Globus pallidus (tissue), 1 donor: Measurements from ENCODE around the gene ZNF423.
"Not testable (repeated sequence)": the region's sequence is repeated elsewhere in the genome, so short reads cannot be mapped to it uniquely, and the experiment has no call there.

Experiments used
- DNase-seq: peaks from one replicate; pipeline ENCODE4 v3.0.0-alpha.2; 2015; ENCODE audit warnings: low spot score

ZNF423 gene

DNA sequence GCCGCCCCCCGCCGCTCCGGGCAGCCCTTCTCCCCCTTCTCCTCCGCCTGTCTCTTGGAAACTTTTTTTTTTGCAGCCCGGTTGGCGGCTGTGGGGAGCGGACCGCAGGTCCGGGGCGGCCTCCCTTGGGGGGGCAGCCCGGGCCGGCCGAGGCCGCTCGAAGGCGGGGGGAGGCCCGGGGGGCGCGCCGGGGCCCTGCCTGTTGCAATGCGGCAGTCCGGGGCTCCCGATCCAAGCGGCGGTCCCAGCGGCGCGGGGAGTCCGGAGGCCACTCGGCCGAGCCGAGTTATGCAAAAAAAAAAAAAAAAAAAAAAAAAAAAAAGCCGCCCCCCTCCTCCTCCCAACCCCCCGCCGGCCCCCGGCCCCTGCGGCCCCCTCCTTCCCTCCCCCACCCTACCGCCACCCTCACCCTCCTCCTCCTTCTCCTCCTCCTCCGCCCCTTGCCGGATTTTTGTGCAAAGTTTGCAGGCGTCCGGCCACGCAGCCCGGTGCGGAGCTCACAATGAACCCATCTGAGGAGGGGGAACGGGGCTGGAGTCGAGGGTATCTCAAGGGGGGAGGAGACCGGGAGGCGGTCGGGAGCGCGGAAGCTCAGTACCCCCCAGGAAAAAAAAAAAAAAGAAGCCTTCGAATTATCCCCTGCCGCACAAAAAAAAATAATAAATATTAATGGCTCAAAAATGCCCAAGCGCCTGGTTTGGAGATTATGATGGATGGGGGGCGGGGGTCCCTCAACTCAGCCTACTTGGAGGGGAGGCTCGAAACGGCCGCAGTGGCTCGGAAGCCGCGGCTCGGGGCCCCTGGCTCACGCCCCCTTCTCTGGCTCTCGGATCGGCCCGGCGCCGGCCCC, at the start of gene ZNF423:
Gene ZNF423, minus strand, starts transcription at position 291 of the 850 bp plus-strand sequence. CDS start 338 bp downstream, outside the sequence.
- DNase-seq = no peak

DNA sequence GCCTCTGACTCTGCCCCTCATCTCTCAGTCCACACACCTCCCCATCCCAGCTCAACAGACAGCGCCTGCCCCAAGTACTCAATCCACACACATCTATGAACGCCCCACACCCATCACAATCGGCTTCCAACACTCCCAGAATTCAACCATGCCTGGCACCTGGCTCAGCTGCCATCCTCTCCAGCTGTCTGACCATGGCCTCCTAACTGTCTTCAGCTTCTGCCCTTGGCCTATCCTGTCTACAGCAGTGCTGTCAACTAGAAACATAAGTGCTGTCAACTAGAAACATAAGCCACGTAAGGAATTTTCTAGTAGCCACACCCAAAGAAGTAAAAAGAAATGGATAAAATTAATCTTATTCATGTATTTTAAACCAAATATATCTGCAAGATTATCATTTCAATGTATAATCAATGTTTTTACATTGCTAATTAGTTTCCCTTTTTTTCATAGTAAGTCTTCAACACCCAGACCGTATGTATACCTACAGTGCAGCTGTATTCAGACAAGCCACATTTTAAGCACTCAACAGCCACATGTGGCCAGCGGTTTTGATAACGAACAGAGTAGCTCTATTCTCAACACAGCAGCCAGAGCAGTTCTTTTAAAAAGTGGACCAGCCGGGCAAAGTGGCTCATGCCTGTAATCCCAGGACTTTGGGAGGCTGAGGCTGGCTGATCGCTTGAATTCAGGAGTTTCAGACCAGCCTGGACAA, 48.6 kb upstream of the ZNF423 start:
- no peak for DNase-seq

GRCh38 chr16:49902908-49903307, 47.0 kb upstream of the ZNF423 start:
- DNase-seq = no peak

DNA sequence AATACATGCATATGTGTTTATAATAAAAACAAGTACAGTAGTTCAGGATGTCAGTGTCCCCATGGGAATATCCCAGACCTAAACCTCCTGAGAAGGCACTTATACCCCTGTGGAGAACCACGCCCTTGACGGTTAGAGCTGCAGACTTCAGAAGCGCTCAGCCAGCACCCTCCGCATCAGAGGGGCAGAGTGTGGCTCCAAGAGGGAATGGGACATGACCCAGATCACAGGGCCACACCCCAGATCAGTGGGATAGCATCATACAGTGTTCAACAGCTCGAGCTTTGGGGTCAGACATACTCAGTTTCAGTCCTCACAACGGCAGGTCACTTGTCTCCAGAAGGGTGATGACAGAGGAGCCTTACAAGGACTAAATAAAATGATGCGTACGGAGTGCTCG, 45.8 kb upstream of the ZNF423 start:
- no peak for DNase-seq

DNA sequence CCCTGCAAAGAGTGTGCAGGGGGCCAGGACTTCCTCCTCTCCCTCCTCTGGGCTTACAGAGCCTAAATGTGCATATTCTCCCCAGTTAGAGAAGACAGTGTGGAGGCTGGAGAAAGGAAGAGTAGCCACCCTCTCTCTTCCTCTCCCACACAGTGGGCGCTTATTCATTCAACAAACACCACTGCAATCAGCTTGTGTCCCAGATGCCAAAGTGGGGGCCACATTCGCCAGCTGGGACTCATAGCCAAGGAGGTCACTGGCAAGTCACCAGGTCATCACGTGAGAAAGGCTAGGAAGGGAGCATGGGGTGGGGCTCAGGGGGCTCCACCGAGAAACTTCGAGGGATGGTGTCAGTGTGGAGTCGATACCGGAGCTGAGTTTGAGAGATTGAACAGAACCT, 45.0 kb upstream of the ZNF423 start:
- no peak for DNase-seq

GRCh38 chr16:49899991-49900695, 44.2 kb upstream of the ZNF423 start:
- DNase-seq = no peak

- DNase-seq = no peak
Observed at GRCh38 chr16:49896447-49896964, 40.6 kb upstream of the ZNF423 start.

- DNase-seq = no peak
Observed at GRCh38 chr16:49890876-49891275, 35.0 kb upstream of the ZNF423 start.

DNA sequence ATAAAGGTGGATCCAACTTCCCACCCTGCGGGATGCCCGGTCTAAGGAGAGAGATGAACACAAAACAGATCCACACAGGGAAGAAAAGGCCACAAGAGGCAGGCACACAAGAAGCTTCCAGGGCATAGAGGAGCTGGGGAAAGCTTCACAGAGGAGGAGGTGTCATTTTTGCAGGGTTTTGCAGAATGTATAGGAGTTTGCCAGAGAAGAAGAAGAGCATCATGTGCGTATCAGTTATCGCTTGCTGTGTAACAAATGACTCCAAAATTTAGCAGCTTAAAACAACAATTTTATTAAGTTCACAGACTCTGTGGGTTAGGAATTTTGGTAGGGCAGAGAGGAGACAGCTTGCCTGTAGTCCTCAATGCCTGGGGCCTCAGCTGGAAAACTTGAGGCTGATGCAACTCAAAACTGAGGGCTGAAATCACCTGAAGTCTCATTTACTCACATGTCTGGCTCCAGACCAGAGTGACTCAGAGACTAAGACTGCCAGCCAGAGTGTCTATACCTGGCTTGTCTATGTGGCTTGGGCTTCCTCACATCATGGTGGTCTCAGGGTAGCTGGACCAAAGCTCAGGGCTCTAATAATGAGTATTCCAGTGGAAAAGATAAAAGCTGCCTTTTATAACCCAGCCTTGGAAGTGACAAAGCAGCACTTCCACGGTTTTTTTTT, 33.9 kb upstream of the ZNF423 start:
- DNase-seq = no peak

- no peak for DNase-seq
Observed at GRCh38 chr16:49886554-49887094, 30.7 kb upstream of the ZNF423 start.

DNA sequence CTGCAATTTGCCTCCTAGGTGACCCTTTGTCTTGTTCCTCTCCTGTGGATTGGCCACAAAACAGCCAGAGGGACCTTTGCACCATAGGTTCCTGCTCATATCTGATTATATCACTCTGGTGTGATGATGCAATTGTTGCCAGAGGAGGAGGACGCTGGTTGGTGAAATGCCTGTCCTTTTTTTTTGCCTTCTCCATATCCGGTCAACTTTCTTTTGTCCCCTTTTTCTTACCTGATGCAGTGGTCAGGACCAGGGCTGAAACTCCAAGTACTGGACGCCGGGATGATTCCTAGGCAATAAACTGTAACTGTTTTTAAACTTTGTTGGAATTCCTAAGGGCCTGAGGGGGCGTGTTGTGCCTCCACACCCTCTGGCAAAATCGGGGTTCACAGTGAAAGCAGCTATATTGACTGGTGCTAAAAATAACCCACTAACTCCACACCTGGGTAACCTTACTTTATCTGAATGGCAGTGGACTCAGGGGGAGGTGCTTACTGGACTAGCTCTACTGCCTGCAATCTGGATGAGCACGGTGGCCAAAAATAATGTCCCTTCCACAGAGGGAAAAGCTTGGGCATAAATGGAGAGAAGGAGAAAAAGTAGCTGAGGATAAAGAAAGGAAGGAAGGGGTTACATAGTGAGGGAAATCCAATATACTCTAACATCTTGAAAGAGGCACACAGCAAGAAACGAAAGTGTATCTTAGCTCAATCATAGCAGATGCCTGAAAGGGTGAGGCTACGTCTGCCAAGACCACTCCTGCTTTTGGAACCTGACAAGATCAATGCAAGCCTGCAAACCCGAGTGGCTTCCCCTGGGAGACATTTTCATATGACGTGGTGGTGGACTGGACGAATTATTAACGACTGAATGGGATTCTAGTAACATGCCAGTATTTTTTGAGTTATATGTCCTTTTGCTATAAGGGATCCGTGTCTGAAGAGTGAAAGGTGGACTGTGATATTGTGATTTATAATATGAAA, 28.4 kb upstream of the ZNF423 start:
- no peak for DNase-seq

GRCh38 chr16:49883076-49884014, 27.4 kb upstream of the ZNF423 start:
- DNase-seq = no peak

DNA sequence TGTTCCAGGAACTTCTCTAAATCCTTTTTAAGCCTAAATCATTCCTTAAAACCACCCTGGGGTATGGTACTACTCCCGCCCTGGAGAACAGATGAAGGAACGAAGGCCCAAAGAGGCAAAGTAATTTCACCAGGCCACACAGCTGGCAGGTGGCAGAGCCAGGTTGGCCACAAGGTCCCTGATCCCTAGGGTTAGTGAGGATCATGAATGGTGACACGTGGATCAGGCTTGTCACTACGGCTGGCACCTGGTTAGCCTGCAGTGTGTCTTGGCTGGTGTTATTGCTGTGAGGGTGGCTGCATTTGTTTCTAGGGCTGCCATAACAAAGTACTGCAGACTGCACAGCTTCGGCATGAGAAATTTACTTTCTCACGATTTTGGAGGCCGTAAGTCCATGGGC, 26.0 kb upstream of the ZNF423 start:
- DNase-seq = no peak

DNA sequence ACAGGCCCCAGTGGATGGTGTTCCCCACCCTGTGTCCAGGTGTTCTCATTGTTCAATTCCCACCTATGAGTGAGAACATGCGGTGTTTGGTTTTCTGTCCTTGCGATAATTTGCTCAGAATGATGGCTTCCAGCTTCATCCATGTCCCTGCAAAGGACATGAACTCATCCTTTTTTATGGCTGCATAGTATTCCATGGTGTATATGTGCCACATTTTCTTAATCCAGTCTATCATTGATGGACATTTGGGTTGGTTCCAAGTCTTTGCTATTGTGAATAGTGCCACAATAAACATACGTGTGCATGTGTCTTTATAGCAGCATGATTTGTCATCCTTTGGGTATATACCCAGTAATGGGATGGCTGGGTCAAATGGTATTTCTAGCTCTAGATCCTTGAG, 22.6 kb upstream of the ZNF423 start:
- not testable (repeated sequence) for DNase-seq

GRCh38 chr16:49876716-49877129, 20.8 kb upstream of the ZNF423 start:
- no peak for DNase-seq

DNA sequence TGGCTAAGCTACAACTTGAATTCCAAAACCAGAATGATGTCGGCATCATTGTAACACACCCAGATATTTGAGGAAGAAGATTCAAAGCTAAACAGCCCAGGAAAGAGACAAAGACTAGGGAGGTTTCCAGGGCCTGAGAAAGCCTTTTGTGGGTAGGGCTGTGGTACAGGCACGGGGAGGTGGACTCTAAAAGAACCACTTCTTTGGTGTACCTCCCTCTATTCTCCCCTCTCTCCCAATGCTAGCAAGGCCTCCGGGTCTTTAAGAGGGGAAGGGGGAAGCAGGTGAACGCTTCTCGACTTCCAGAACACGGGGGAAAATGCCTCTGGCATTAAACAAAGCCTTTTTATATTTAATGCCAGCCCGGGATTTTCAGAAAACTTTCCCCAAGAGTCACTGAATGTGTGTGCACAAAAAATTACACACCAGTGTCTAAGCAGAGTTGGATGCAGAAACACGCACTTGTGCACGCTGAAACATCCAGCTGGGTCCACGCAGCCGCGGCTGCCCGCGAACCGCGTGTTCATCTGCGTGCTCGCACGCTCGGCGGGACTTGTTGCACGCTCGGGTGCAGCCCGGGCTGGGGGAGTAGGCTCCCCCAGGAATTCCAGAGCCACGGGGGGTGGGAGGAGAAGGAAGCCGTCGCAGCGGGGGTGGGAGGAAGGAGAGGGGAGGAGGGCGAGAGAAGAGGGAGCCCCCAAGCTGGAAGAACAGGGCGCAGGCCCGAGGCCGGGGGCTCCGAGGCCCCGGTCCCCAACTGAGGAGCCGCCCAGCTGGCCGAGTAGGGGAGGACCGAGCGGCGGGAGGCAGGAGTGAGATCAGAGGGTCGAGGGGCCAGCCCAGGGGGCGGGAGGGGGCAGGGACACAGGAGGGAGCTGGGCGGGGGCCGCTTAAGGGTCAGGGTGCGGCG, 20.1 kb upstream of the ZNF423 start:
- no peak for DNase-seq

- no peak for DNase-seq
Observed at GRCh38 chr16:49874613-49875237, 18.8 kb upstream of the ZNF423 start.

GRCh38 chr16:49871824-49872223, 15.9 kb upstream of the ZNF423 start:
- DNase-seq = not testable (repeated sequence)
